T-helper 2 cell (primary cell): ENCODE measurements around the gene EPHB1.

Experiments
- DNase-seq, 5 experiments: peaks; one replicate each; pipeline versions ENCODE4 v3.0.0 to v3.0.0-alpha.2; 2012 to 2022

Gene EPHB1

GRCh38 chr3:135268941-135269532, 474.0 kb downstream of the EPHB1 start:
- no peak for DNase-seq

GRCh38 chr3:135271177-135272025, 476.3 kb downstream of the EPHB1 start:
- no peak for DNase-seq

- DNase-seq = no peak
These were observed 477.1 kb downstream of the EPHB1 start for GRCh38 chr3:135272026-135272669.

GRCh38 chr3:135292162-135292561, 497.1 kb downstream of the EPHB1 start:
- no peak for DNase-seq

- no peak for DNase-seq
These were observed 506.6 kb downstream of the EPHB1 start for GRCh38 chr3:135301670-135302069.

- DNase-seq = no peak
These were observed 509.3 kb downstream of the EPHB1 start for GRCh38 chr3:135304378-135304777.
